VCaP (cell line): Measurements from ENCODE around the gene ANO4.

Source experiments
- H3K27ac ChIP-seq: fragments of 450-650 bp; 2 replicates; pipeline ENCODE4 v1.5.1; 2017
- CTCF ChIP-seq: fragments of 450-650 bp; conservative IDR thresholded peaks from 2 replicates; pipeline ENCODE4 v1.5.1; 2017; ENCODE audit warnings: mild to moderate bottlenecking, moderate library complexity

The ANO4 gene

GRCh38 chr12:100857418-100857817 lies 62.8 kb downstream of the ANO4 start:
- TF ChIP-seq CTCF: no peak
- H3K27ac ChIP-seq: no peak overlapping the region

- H3K27ac ChIP-seq: no peak overlapping the region
- no peak for TF ChIP-seq CTCF
These were observed 63.4 kb downstream of the ANO4 start for GRCh38 chr12:100857971-100858370.

- TF ChIP-seq CTCF: no peak
- no peak overlapping the region for H3K27ac ChIP-seq
These were observed 64.1 kb downstream of the ANO4 start for GRCh38 chr12:100858656-100859055.

- no peak for TF ChIP-seq CTCF
- no peak overlapping the region for H3K27ac ChIP-seq
These were observed 64.6 kb downstream of the ANO4 start for GRCh38 chr12:100859063-100859627.

- peak overlapping the region; percentile 1; the same call in 1 of the 2 replicates for H3K27ac ChIP-seq
- TF ChIP-seq CTCF: no peak
These were observed 66.0 kb downstream of the ANO4 start for GRCh38 chr12:100860611-100861010.

GRCh38 chr12:100862676-100863075 lies 68.1 kb downstream of the ANO4 start:
- TF ChIP-seq CTCF: no peak

GRCh38 chr12:100864366-100864765 lies 69.8 kb downstream of the ANO4 start:
- no peak overlapping the region for H3K27ac ChIP-seq
- TF ChIP-seq CTCF: no peak

More at GRCh38 chr12:100862676-100863075, 68.1 kb downstream of the ANO4 start:
- H3K27ac ChIP-seq: no peak overlapping the region
